ENCODE data around the gene GUK1.

The GUK1 gene

DNA sequence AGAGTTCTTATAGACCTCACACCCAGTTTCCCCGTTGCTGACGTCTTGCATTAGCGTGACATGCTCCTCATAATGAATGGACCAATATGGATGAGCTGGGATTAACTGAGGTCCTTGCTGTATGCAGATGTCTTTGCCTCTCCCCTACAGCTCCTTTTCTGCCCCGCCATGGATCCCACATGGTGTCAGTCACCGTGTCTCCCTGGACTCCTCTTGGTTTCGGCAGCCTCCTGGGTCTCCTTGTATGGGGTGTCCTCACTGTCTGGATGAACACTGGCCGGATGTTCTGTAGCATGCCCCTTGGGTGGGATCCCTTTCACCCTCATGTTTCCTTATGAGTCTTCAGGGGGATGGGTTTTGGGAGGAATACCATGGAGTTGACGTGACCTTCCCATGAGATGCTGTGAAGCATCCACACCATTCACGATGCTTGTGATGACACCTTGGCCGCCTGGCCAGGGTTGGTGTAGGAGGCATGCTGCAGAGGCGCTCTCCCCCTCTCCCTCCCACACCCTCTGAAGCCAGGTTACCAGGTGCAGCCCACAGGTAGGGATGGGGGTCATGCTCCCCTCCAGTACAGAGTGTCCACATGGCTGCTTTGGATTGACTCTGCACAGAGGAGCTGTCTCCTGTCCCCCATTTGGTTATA is 14.1 kb downstream of the GUK1 start:
- in situ Hi-C loops (cut with MboI; ENCODE audit: low sequenced_read_pairs, unreplicated experiment): no loop called here
- no peak for DNase-seq (ENCODE audit: low spot score)
- TF ChIP-seq, protein P1, sequence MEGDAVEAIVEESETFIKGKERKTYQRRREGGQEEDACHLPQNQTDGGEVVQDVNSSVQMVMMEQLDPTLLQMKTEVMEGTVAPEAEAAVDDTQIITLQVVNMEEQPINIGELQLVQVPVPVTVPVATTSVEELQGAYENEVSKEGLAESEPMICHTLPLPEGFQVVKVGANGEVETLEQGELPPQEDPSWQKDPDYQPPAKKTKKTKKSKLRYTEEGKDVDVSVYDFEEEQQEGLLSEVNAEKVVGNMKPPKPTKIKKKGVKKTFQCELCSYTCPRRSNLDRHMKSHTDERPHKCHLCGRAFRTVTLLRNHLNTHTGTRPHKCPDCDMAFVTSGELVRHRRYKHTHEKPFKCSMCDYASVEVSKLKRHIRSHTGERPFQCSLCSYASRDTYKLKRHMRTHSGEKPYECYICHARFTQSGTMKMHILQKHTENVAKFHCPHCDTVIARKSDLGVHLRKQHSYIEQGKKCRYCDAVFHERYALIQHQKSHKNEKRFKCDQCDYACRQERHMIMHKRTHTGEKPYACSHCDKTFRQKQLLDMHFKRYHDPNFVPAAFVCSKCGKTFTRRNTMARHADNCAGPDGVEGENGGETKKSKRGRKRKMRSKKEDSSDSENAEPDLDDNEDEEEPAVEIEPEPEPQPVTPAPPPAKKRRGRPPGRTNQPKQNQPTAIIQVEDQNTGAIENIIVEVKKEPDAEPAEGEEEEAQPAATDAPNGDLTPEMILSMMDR (IDR thresholded peaks at IDR 0.05; ENCODE audit: borderline replicate concordance, control extremely low read depth, extremely low read depth, insufficient read depth, missing control alignments): no peak

DNA sequence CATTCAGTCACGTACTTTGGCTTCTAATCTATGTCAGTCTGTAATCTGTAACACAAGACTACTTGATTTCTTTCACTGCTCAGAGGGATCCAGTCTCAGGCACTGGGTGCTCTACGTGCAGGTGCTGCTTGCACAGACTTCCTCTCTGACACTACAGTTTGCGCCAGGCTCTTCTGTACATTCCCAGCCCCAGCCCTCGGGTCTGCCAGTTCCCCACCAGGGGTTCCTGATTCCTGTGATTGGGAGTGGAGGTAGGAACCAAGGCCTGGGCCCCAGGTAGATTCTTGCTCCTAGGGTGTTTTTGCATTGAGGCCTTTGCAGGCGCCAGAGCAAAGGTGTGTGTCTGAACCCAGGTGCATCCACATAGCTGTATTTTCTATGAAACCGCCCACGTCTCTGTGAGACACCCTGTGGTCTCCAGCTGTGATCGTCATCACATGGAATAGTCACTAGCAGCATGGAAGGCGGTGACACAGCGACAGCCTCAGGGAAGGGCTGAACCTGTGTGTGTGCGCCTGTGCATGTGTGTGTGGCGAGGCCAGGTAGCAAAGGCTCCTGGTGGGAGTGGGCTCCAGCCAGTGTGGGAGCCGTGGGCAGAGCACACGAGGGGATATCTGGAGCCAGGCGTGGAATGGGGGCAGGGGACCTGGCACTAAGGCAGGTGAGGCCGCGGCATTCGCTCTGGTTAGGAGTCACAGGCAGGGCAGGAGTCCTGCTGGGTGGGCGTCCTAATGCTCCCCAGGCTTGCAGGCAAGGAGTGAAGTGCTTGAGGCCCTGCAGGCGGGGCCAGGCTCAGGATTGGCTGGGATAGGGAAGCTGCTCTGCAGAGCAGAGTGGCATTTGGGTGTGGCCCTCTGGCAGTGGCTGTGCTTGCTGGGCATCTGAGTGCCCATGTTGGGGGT is 14.8 kb downstream of the GUK1 start:
- no peak for DNase-seq (ENCODE audit: low spot score)
- in situ Hi-C loops (cut with MboI; ENCODE audit: low sequenced_read_pairs, unreplicated experiment): no loop called here
- TF ChIP-seq, protein P1 (IDR thresholded peaks at IDR 0.05; ENCODE audit: borderline replicate concordance, control extremely low read depth, extremely low read depth, insufficient read depth, missing control alignments): no peak

DNA sequence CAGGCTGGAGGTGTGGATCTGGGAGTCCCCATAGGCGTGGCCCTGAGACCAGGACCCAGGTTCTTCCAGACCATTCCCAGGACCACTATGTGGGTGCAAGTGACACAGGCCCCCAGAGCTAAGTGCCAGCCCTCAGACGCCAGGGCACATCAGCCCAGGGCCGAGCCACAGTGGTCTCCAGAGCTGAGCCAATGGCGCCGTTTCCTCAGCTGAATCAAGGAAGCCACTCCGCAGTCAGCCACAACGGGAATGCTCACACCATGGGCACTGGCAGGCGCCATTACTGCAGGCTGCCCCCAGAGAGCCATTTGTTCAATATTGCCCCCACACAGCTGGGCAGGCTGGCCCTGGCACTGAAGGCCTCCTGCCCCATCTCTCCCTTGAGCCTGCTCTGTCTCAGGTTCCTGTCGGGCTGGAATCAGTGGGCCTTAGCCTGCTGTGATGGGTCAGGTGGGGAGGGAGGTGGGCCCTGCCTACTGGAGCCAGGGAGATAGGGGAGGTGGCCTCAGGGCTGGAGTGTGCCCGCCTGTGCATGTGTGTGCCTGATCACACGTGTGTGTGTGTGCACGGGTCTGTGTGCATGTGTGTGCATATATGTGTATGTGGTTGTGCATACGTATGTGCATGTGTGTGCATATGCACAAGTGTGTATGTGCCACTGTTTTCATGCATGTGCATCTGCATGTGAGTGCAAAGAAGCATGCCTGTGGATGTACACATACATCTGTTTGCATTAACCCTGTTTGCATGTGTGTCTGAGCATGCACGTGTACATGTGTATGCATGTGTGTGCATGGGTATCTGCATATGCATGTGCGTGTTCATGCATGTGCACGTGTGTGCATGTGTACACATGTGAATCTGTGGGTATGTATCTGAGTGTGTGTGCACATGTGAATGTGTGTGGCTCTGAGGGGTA is 15.8 kb downstream of the GUK1 start:
- in situ Hi-C loops (cut with MboI; ENCODE audit: low sequenced_read_pairs, unreplicated experiment): no loop called here
- DNase-seq (ENCODE audit: low spot score): no peak

DNA sequence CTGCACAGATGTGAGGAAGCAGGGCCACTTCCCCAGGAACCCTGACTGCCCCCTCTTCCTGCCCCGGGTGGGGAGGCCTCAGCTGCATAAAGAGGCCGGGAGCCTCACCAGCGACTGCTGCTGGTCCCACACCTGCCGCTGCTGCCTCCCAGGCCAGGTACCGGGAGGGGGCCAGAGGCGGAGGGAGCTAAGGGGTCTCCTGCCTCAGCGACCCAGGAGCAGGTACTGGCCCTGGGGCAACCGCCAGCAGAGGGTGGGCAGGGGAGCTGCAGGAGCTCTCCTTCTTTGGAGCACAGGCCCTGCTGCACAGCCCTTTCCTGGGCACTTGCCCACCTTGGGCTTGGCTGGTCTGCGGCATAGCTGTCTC is 16.4 kb downstream of the GUK1 start:
- DNase-seq (ENCODE audit: low spot score): no peak
- TF ChIP-seq, protein P1 (IDR thresholded peaks at IDR 0.05; ENCODE audit: borderline replicate concordance, control extremely low read depth, extremely low read depth, insufficient read depth, missing control alignments): no peak
- in situ Hi-C loops (cut with MboI; ENCODE audit: low sequenced_read_pairs, unreplicated experiment): no loop called here

More for the DNA sequence above, 15.8 kb downstream of the GUK1 start:
- TF ChIP-seq, protein P1 (IDR thresholded peaks at IDR 0.05; ENCODE audit: borderline replicate concordance, control extremely low read depth, extremely low read depth, insufficient read depth, missing control alignments): no peak

DNA sequence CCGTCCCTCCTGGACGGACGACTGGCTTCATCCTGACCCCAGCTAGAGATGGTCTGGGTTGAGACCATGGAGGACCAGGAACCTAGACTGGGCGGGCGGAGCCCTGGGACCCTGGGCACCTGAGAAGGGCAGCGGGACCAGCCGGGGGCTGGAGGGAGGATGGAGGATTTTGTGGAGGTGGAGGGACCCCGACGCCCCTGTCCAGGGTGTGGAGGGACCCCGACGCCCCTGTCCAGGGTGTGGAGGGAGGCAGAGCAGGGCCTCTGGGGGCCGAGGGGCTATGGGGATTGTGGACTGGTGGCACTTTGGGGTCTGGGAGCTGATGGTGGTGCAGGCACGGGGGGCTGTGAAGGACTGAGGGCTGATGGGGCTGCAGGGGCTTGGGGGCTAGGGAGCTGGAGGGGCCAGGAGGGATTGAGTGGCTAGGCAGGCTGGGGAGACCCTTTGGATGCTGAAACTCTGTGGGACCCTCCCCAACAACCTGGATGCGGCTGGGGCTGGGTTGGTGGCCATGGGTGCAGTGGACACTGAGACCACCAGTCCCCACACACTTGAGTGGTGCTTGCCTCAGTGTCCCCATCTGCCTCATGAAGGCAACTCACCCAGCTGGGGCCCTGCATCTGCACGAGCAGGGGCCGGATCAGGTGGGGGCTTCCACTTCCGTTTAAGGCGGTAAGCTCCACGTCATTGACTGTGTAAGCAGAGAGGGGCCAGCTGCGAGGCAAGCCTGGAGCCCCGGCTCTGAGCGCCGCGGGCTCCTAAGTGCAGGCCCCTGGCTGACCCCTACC is 17.1 kb downstream of the GUK1 start:
- DNase-seq (ENCODE audit: low spot score): no peak
- in situ Hi-C loops (cut with MboI; ENCODE audit: low sequenced_read_pairs, unreplicated experiment): no loop called here
- TF ChIP-seq, protein P1 (IDR thresholded peaks at IDR 0.05; ENCODE audit: borderline replicate concordance, control extremely low read depth, extremely low read depth, insufficient read depth, missing control alignments): no peak
